SK-N-SH treated with all-trans-retinoic acid at 6 μM for 48 hours (cell line): Measurements from ENCODE around the gene TRAPPC2L.

Experiments
- ATAC-seq: fragments of 200-7000 bp; cut with Tn5 transposase; 3 replicates; pipeline ENCODE4 v1.9.1; 2020; ENCODE audit warnings: mild to moderate bottlenecking, moderate library complexity
- ARNTL ChIP-seq: fragments of 450-650 bp; formaldehyde crosslinking; IDR thresholded peaks from 2 replicates; pipeline ENCODE4 v1.5.0; 2020; ENCODE audit warnings: low read depth, mild to moderate bottlenecking, moderate library complexity, borderline replicate concordance
- BACH2 ChIP-seq: fragments of 250-450 bp; sonication (Bioruptor Pico); IDR thresholded peaks from 2 replicates; pipeline ENCODE4 v1.9.0; 2021; ENCODE audit warnings: mild to moderate bottlenecking, borderline replicate concordance
- CREB5 ChIP-seq: fragments of 250-450 bp; sonication (Bioruptor Pico); IDR thresholded peaks from 2 replicates; pipeline ENCODE4 v1.5.1; 2020; ENCODE audit warnings: low read depth, mild to moderate bottlenecking, moderate library complexity
- CSDC2 ChIP-seq: fragments of 250-450 bp; sonication (Bioruptor Pico); IDR thresholded peaks from 2 replicates; pipeline ENCODE4 v1.5.0; 2020; ENCODE audit warnings: mild to moderate bottlenecking, moderate library complexity
- CSRNP3 ChIP-seq: fragments of 250-450 bp; sonication (Bioruptor Pico); IDR thresholded peaks from 2 replicates; pipeline ENCODE4 v1.5.1; 2021; ENCODE audit warnings: mild to moderate bottlenecking, moderate library complexity
- ESRRG ChIP-seq: fragments of 250-450 bp; sonication (Bioruptor Pico); IDR thresholded peaks from 2 replicates; pipeline ENCODE4 v1.6.1; 2021; ENCODE audit warnings: mild to moderate bottlenecking
- GLIS3 ChIP-seq: fragments of 250-450 bp; sonication (Bioruptor Pico); IDR thresholded peaks from 2 replicates; pipeline ENCODE4 v1.5.0; 2020; ENCODE audit warnings: mild to moderate bottlenecking, moderate library complexity
- ISL1 ChIP-seq: fragments of 250-450 bp; sonication (Bioruptor Pico); IDR thresholded peaks from 2 replicates; pipeline ENCODE4 v2.1.2; 2022; ENCODE audit warnings: mild to moderate bottlenecking, moderate library complexity
- OSR1 ChIP-seq: fragments of 250-450 bp; sonication (Bioruptor Pico); IDR thresholded peaks from 2 replicates; pipeline ENCODE4 v1.8.0; 2022; ENCODE audit warnings: moderate library complexity, mild to moderate bottlenecking, inconsistent platforms
- PATZ1 ChIP-seq: fragments of 250-450 bp; sonication (Bioruptor Pico); IDR thresholded peaks from 2 replicates; pipeline ENCODE4 v1.8.0; 2020; ENCODE audit warnings: mild to moderate bottlenecking, moderate library complexity, borderline replicate concordance
- PPARA ChIP-seq: fragments of 250-450 bp; sonication (Bioruptor Pico); IDR thresholded peaks from 2 replicates; pipeline ENCODE4 v1.5.0; 2020; ENCODE audit warnings: mild to moderate bottlenecking, borderline replicate concordance
- SNAI2 ChIP-seq: fragments of 250-450 bp; sonication (Bioruptor Pico); IDR thresholded peaks from 2 replicates; pipeline ENCODE4 v1.5.0; 2020; ENCODE audit warnings: mild to moderate bottlenecking, moderate library complexity
- TCF4 ChIP-seq: fragments of 250-450 bp; sonication (Bioruptor Pico); IDR thresholded peaks from 2 replicates; pipeline ENCODE4 v1.8.0; 2021; ENCODE audit warnings: mild to moderate bottlenecking, moderate library complexity, borderline replicate concordance
- TSHZ2 ChIP-seq: fragments of 250-450 bp; sonication (Bioruptor Pico); IDR thresholded peaks from 2 replicates; pipeline ENCODE4 v1.5.0; 2020; ENCODE audit warnings: mild to moderate bottlenecking, moderate library complexity
- ZFP3 ChIP-seq: fragments of 250-450 bp; sonication (Bioruptor Pico); IDR thresholded peaks from 2 replicates; pipeline ENCODE4 v1.5.0; 2020; ENCODE audit warnings: mild to moderate bottlenecking, moderate library complexity
- ZFP30 ChIP-seq: fragments of 450-650 bp; formaldehyde crosslinking; IDR thresholded peaks from 2 replicates; pipeline ENCODE4 v1.5.0; 2022; ENCODE audit warnings: mild to moderate bottlenecking, moderate library complexity
- ZNF565 ChIP-seq: fragments of 450-650 bp; formaldehyde crosslinking; conservative IDR thresholded peaks from 2 replicates; pipeline ENCODE4 v1.5.0; 2020; ENCODE audit warnings: low read depth, mild to moderate bottlenecking, moderate library complexity
- ZNF70 ChIP-seq: fragments of 450-650 bp; formaldehyde crosslinking; IDR thresholded peaks from 2 replicates; pipeline ENCODE4 v1.5.0; 2020; ENCODE audit warnings: mild to moderate bottlenecking, moderate library complexity
- ZNF8 ChIP-seq: fragments of 450-650 bp; formaldehyde crosslinking; IDR thresholded peaks from 2 replicates; pipeline ENCODE4 v1.5.0; 2020; ENCODE audit warnings: mild to moderate bottlenecking, moderate library complexity

TRAPPC2L gene

GRCh38 chr16:88910284-88911135 is 53.6 kb downstream of the TRAPPC2L start:
- ATAC-seq = peak; percentile 27
- TF ChIP-seq ZFP3 (CRISPR knock-in tag) (no peak), CREB5 (CRISPR knock-in tag) (no peak), ZNF565 (CRISPR knock-in tag) (no peak), PPARA (CRISPR knock-in tag) (no peak), TCF4 (CRISPR knock-in tag) (no peak), ESRRG (no peak), ZNF70 (CRISPR knock-in tag) (no peak), ISL1 (no peak), PATZ1 (CRISPR knock-in tag) (no peak), ZFP30 (CRISPR knock-in tag) (no peak), TSHZ2 (CRISPR knock-in tag) (no peak), OSR1 (no peak), ZNF8 (CRISPR knock-in tag) (no peak), CSRNP3 (no peak)

- TF ChIP-seq PPARA (CRISPR knock-in tag) = no peak
- no peak for TF ChIP-seq CSDC2 (CRISPR knock-in tag)
- no peak for TF ChIP-seq ISL1
- TF ChIP-seq ARNTL (CRISPR knock-in tag) = no peak
- TF ChIP-seq SNAI2 (CRISPR knock-in tag) = no peak
- TF ChIP-seq ZNF8 (CRISPR knock-in tag) = no peak
- no peak for ATAC-seq
Measured at GRCh38 chr16:88911136-88911945, 54.4 kb downstream of the TRAPPC2L start.

GRCh38 chr16:88911946-88912310 is 55.0 kb downstream of the TRAPPC2L start:
- TF ChIP-seq BACH2 (CRISPR knock-in tag) = no peak
- TF ChIP-seq CSDC2 (CRISPR knock-in tag) = no peak
- TF ChIP-seq CREB5 (CRISPR knock-in tag) = no peak
- TF ChIP-seq CSRNP3 = no peak
- TF ChIP-seq TSHZ2 (CRISPR knock-in tag) = no peak
- TF ChIP-seq ARNTL (CRISPR knock-in tag) = no peak
- no peak for TF ChIP-seq ZNF70 (CRISPR knock-in tag)
- TF ChIP-seq ESRRG = no peak
- TF ChIP-seq SNAI2 (CRISPR knock-in tag) = no peak
- TF ChIP-seq GLIS3 (CRISPR knock-in tag) = no peak
- no peak for ATAC-seq
